ENCODE results near the gene ZBTB17.

Gene ZBTB17

GRCh38 chr1:15970911-15971310, 5.0 kb downstream of the ZBTB17 start:
- Histone ChIP-seq H3K79me2 (ENCODE audit: insufficient read depth, low read length) (peaks cover 73% of the 10 kb centered on the region), H3K9me3 (ENCODE audit: insufficient read depth, low read depth, low read length) (no peaks in the 10 kb centered on the region), H3K36me3 (ENCODE audit: insufficient read depth, low read length) (peaks cover 31% of the 10 kb centered on the region; the same call in 1 of the 2 replicates), H3F3A (ENCODE audit: low read depth) (no peaks in the 10 kb centered on the region), H3K9me2 (replicated peaks; ENCODE audit: low read depth, low read length) (no peaks in the 10 kb centered on the region), H3K4me3 (ENCODE audit: low read length, poor library complexity, severe bottlenecking) (no peak overlapping the region), H4K20me1 (ENCODE audit: insufficient read depth, low read length, poor library complexity, severe bottlenecking) (peaks cover 21% of the 10 kb centered on the region), H3K4me2 (ENCODE audit: low read depth, low read length, poor library complexity, severe bottlenecking) (no peak overlapping the region), H3K4me1 (ENCODE audit: insufficient read depth, low read length, poor library complexity, severe bottlenecking) (peaks cover 20% of the 10 kb centered on the region), H3K9ac (ENCODE audit: low read depth, low read length, poor library complexity, severe bottlenecking) (no peak overlapping the region), H3K27me3 (ENCODE audit: insufficient read depth, low read length, poor library complexity, severe bottlenecking) (no peaks in the 10 kb centered on the region), H2AFZ (ENCODE audit: low read length) (no peak overlapping the region)
- TF ChIP-seq CTCF (conservative IDR thresholded peaks at IDR 0.05; ENCODE audit: low read length) (no peak), EZH2phosphoT487 (IDR thresholded peaks at IDR 0.05; ENCODE audit: borderline replicate concordance) (no peak)

- Histone ChIP-seq H3K79me2 (ENCODE audit: insufficient read depth, low read length) (peaks cover 73% of the 10 kb centered on the region), H3F3A (ENCODE audit: low read depth) (no peaks in the 10 kb centered on the region), H4K20me1 (ENCODE audit: insufficient read depth, low read length, poor library complexity, severe bottlenecking) (peaks cover 21% of the 10 kb centered on the region), H3K9ac (ENCODE audit: low read depth, low read length, poor library complexity, severe bottlenecking) (no peak overlapping the region), H3K4me1 (ENCODE audit: insufficient read depth, low read length, poor library complexity, severe bottlenecking) (peaks cover 11% of the 10 kb centered on the region), H3K27me3 (ENCODE audit: insufficient read depth, low read length, poor library complexity, severe bottlenecking) (no peaks in the 10 kb centered on the region), H3K4me2 (ENCODE audit: low read depth, low read length, poor library complexity, severe bottlenecking) (no peak overlapping the region), H3K9me2 (replicated peaks; ENCODE audit: low read depth, low read length) (no peaks in the 10 kb centered on the region), H3K9me3 (ENCODE audit: insufficient read depth, low read depth, low read length) (no peaks in the 10 kb centered on the region), H3K36me3 (ENCODE audit: insufficient read depth, low read length) (peaks cover 38% of the 10 kb centered on the region; the same call in 1 of the 2 replicates), H2AFZ (ENCODE audit: low read length) (no peak overlapping the region), H3K4me3 (ENCODE audit: low read length, poor library complexity, severe bottlenecking) (no peak overlapping the region)
- TF ChIP-seq CTCF (conservative IDR thresholded peaks at IDR 0.05; ENCODE audit: low read length) (no peak), EZH2phosphoT487 (IDR thresholded peaks at IDR 0.05; ENCODE audit: borderline replicate concordance) (no peak)
Measured at GRCh38 chr1:15969321-15969880, 6.5 kb downstream of the ZBTB17 start.

GRCh38 chr1:15968172-15968571, 7.7 kb downstream of the ZBTB17 start:
- Histone ChIP-seq H3F3A (ENCODE audit: low read depth) (no peaks in the 10 kb centered on the region), H3K9ac (ENCODE audit: low read depth, low read length, poor library complexity, severe bottlenecking) (no peak overlapping the region), H3K27me3 (ENCODE audit: insufficient read depth, low read length, poor library complexity, severe bottlenecking) (no peaks in the 10 kb centered on the region), H3K79me2 (ENCODE audit: insufficient read depth, low read length) (peaks cover 70% of the 10 kb centered on the region), H4K20me1 (ENCODE audit: insufficient read depth, low read length, poor library complexity, severe bottlenecking) (peaks cover 12% of the 10 kb centered on the region), H3K4me3 (ENCODE audit: low read length, poor library complexity, severe bottlenecking) (no peak overlapping the region), H2AFZ (ENCODE audit: low read length) (no peak overlapping the region), H3K9me2 (replicated peaks; ENCODE audit: low read depth, low read length) (no peaks in the 10 kb centered on the region), H3K4me1 (ENCODE audit: insufficient read depth, low read length, poor library complexity, severe bottlenecking) (peaks cover 4% of the 10 kb centered on the region), H3K9me3 (ENCODE audit: insufficient read depth, low read depth, low read length) (no peaks in the 10 kb centered on the region), H3K36me3 (ENCODE audit: insufficient read depth, low read length) (peaks cover 42% of the 10 kb centered on the region; the same call in 1 of the 2 replicates), H3K4me2 (ENCODE audit: low read depth, low read length, poor library complexity, severe bottlenecking) (no peak overlapping the region)
- TF ChIP-seq CTCF (conservative IDR thresholded peaks at IDR 0.05; ENCODE audit: low read length) (no peak), EZH2phosphoT487 (IDR thresholded peaks at IDR 0.05; ENCODE audit: borderline replicate concordance) (no peak)

Measured in Loucy (cell line).